Glutamatergic neuron (in vitro differentiated cells): ENCODE results near the gene ACOD1. TPM values are rescaled to one million over a fixed set of nuclear protein-coding genes. Genes with fewer than 3 reads are reported as not detected.

Experiments used
- DNase-seq: peaks from one replicate; pipeline ENCODE4 v3.0.0; 2022
- H3K27ac Mint-ChIP-seq: one replicate; pipeline ENCODE4 v1.8.0; 2020; ENCODE audit warnings: mild to moderate bottlenecking, mixed read lengths, inconsistent platforms; ENCODE audit not compliant: unreplicated experiment
- H3K27me3 Mint-ChIP-seq: one replicate; pipeline ENCODE4 v1.8.0; 2020; ENCODE audit warnings: mild to moderate bottlenecking, moderate library complexity, mixed read lengths, inconsistent platforms; ENCODE audit not compliant: unreplicated experiment
- H3K36me3 Mint-ChIP-seq: one replicate; pipeline ENCODE4 v1.8.0; 2020; ENCODE audit warnings: mild to moderate bottlenecking, mixed read lengths, inconsistent platforms; ENCODE audit not compliant: unreplicated experiment
- H3K4me1 Mint-ChIP-seq: one replicate; pipeline ENCODE4 v1.8.0; 2020; ENCODE audit warnings: mild to moderate bottlenecking, low read depth, mixed read lengths, inconsistent platforms; ENCODE audit not compliant: unreplicated experiment
- H3K4me3 Mint-ChIP-seq: one replicate; pipeline ENCODE4 v1.8.0; 2020; ENCODE audit warnings: mild to moderate bottlenecking, mixed read lengths, inconsistent platforms; ENCODE audit not compliant: unreplicated experiment
- H3K9me3 Mint-ChIP-seq: one replicate; pipeline ENCODE4 v1.8.0; 2020; ENCODE audit warnings: mild to moderate bottlenecking, moderate library complexity, mixed read lengths, inconsistent platforms; ENCODE audit not compliant: unreplicated experiment
- CTCF ChIP-seq: fragments of 200-600 bp; sonication (generic); IDR thresholded peaks from one replicate; pipeline ENCODE4 v1.5.0; 2021; ENCODE audit not compliant: partially characterized antibody, unreplicated experiment
- total RNA-seq: library from RNA; stranded (reverse); fragmentation: NEBNext Ultra II Directional; extraction: Animal tissue kit (Norgen Biotek cat#: 25700); gene quantifications from one replicate; pipeline ENCODE4 v1.2.1, GENCODE V29; 2021; ENCODE audit not compliant: unreplicated experiment

Gene ACOD1
- total RNA-seq, 1 donor from 2014 or later, result not detected

GRCh38 chr13:76976490-76976889 is 28.2 kb downstream of the ACOD1 start:
- H3K27me3 Mint-ChIP-seq, result peaks cover 5% of the 10 kb centered on the region
- no peak overlapping the region for H3K4me3 Mint-ChIP-seq
- H3K4me1 Mint-ChIP-seq, result peaks cover 17% of the 10 kb centered on the region
- DNase-seq, result no peak
- TF ChIP-seq CTCF, result no peak
- peaks cover 2% of the 10 kb centered on the region for H3K9me3 Mint-ChIP-seq
- no peaks in the 10 kb centered on the region for H3K36me3 Mint-ChIP-seq
- no peak overlapping the region for H3K27ac Mint-ChIP-seq

GRCh38 chr13:76976929-76977328 is 28.6 kb downstream of the ACOD1 start:
- H3K36me3 Mint-ChIP-seq, result no peaks in the 10 kb centered on the region
- no peak overlapping the region for H3K27ac Mint-ChIP-seq

GRCh38 chr13:76980075-76980718 is 31.9 kb downstream of the ACOD1 start:
- Mint-ChIP-seq H3K4me1 (peaks cover 9% of the 10 kb centered on the region), H3K9me3 (peaks cover 2% of the 10 kb centered on the region), H3K27me3 (peaks cover 2% of the 10 kb centered on the region), H3K4me3 (no peak overlapping the region), H3K27ac (no peak overlapping the region), H3K36me3 (no peaks in the 10 kb centered on the region)
- TF ChIP-seq CTCF, result peak; percentile 99
- peak; percentile 96 for DNase-seq

More at GRCh38 chr13:76976929-76977328, 28.6 kb downstream of the ACOD1 start:
- DNase-seq, result no peak
- no peak for TF ChIP-seq CTCF
- Mint-ChIP-seq H3K4me1 (peaks cover 16% of the 10 kb centered on the region), H3K9me3 (peaks cover 2% of the 10 kb centered on the region), H3K27me3 (peaks cover 4% of the 10 kb centered on the region), H3K4me3 (no peak overlapping the region)

GRCh38 chr13:76982061-76982460 is 33.8 kb downstream of the ACOD1 start:
- no peak for TF ChIP-seq CTCF
- H3K36me3 Mint-ChIP-seq, result peaks cover 5% of the 10 kb centered on the region
- DNase-seq, result no peak
- no peaks in the 10 kb centered on the region for H3K27me3 Mint-ChIP-seq
- no peaks in the 10 kb centered on the region for H3K9me3 Mint-ChIP-seq
- H3K27ac Mint-ChIP-seq, result no peak overlapping the region
- H3K4me1 Mint-ChIP-seq, result peaks cover 6% of the 10 kb centered on the region
- H3K4me3 Mint-ChIP-seq, result no peak overlapping the region

GRCh38 chr13:76983676-76984075 is 35.4 kb downstream of the ACOD1 start:
- no peak for TF ChIP-seq CTCF
- no peaks in the 10 kb centered on the region for H3K9me3 Mint-ChIP-seq

More at GRCh38 chr13:76983676-76984075, 35.4 kb downstream of the ACOD1 start:
- DNase-seq, result no peak
- Mint-ChIP-seq H3K27ac (no peak overlapping the region), H3K4me3 (no peak overlapping the region), H3K27me3 (no peaks in the 10 kb centered on the region), H3K4me1 (peaks cover 6% of the 10 kb centered on the region), H3K36me3 (peaks cover 5% of the 10 kb centered on the region)
